HG02642 (cell line): ENCODE data around the gene TIMMDC1.
A peak's percentile ranks its signal among the peaks of the same experiment; 100 is the strongest.
"Not testable (repeated sequence)": the region's sequence is repeated elsewhere in the genome, so short reads cannot be mapped to it uniquely, and the experiment has no call there.

ENCODE experiments used
- ATAC-seq: cut with Tn5 transposase; IDR thresholded peaks from one replicate; pipeline ENCODE4 v1.9.1; 2021; ENCODE audit warnings: mild to moderate bottlenecking; ENCODE audit not compliant: unreplicated experiment, poor library complexity

Gene TIMMDC1

GRCh38 chr3:119553823-119554415 is 55.6 kb downstream of the TIMMDC1 start:
- ATAC-seq, result no peak

GRCh38 chr3:119555309-119555735 is 57.0 kb downstream of the TIMMDC1 start:
- ATAC-seq, result no peak

GRCh38 chr3:119555929-119556328 is 57.6 kb downstream of the TIMMDC1 start:
- ATAC-seq, result no peak

GRCh38 chr3:119557192-119557876 is 59.0 kb downstream of the TIMMDC1 start:
- ATAC-seq, result no peak

GRCh38 chr3:119557877-119558269 is 59.5 kb downstream of the TIMMDC1 start:
- ATAC-seq, result no peak

- ATAC-seq, result no peak
Observed at GRCh38 chr3:119558626-119559317, 60.4 kb downstream of the TIMMDC1 start.

GRCh38 chr3:119559441-119559963 is 61.2 kb downstream of the TIMMDC1 start, which contains the start of gene CD80:
TSS of gene CD80 (minus strand) at chr3:119559614. CDS start at chr3:119557728, 1,886 bp downstream.
- ATAC-seq, result peak; percentile 57

- ATAC-seq, result peak; percentile 0
Observed at GRCh38 chr3:119560160-119560559, 61.8 kb downstream of the TIMMDC1 start.

- ATAC-seq, result peak; percentile 76
Observed at GRCh38 chr3:119562307-119562961, 64.1 kb downstream of the TIMMDC1 start.

- not testable (repeated sequence) for ATAC-seq
Observed at GRCh38 chr3:119563334-119563733, 65.0 kb downstream of the TIMMDC1 start.

GRCh38 chr3:119569156-119569555 is 70.8 kb downstream of the TIMMDC1 start:
- ATAC-seq, result no peak

- no peak for ATAC-seq
Observed at GRCh38 chr3:119570229-119570628, 71.9 kb downstream of the TIMMDC1 start.

GRCh38 chr3:119571230-119571629 is 72.9 kb downstream of the TIMMDC1 start:
- no peak for ATAC-seq

- ATAC-seq, result no peak
Observed at GRCh38 chr3:119571688-119572087, 73.3 kb downstream of the TIMMDC1 start.
